SK-N-DZ (cell line): ENCODE results near the gene CBFA2T3.

Experiments used
- DNase-seq: peaks from one replicate; pipeline ENCODE4 v3.0.0-alpha.2; 2015; ENCODE audit warnings: low spot score

Gene CBFA2T3

DNA sequence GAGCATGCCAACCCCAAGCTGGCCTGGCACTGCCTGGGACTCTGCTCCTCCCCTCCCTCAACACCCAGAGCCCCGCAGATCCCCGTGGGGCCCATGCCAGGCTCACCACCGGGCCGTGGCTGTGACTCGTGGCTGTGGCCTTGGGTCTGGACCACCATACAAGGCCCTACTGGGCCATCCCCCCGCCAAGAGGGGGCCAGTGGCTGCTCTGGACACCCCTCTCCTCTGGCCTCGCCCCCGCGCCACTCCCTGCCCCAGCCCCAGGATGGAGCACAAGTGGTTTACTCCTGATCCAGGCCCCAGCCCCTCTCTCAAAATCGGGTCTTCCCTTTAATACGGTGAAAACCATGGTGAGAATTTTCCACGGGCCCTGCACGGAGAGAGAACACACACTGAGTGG lies 113.6 kb downstream of the CBFA2T3 start:
- no peak for DNase-seq

- no peak for DNase-seq
These were observed 114.0 kb downstream of the CBFA2T3 start for GRCh38 chr16:88862968-88863367.

DNA sequence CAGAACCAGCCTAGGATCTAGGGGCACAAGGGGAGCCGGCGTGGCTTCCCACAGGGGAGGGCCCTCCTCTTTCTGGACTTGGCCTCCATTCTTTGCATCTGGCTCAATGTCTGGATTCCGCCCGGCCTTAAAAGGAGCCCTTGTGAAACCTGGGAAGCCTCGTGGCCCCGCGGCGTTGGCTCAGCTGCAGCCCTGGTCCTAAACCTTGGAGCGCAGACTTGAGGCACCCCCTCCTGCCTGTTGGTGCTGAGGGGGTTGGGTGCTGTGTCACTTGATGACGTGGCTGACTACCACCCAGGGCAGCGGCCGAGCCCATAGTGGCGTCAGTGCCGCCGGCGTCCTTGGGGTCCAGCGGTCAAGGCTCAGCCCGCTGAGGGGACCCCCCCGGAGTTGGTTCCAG lies 115.6 kb downstream of the CBFA2T3 start:
- no peak for DNase-seq

DNA sequence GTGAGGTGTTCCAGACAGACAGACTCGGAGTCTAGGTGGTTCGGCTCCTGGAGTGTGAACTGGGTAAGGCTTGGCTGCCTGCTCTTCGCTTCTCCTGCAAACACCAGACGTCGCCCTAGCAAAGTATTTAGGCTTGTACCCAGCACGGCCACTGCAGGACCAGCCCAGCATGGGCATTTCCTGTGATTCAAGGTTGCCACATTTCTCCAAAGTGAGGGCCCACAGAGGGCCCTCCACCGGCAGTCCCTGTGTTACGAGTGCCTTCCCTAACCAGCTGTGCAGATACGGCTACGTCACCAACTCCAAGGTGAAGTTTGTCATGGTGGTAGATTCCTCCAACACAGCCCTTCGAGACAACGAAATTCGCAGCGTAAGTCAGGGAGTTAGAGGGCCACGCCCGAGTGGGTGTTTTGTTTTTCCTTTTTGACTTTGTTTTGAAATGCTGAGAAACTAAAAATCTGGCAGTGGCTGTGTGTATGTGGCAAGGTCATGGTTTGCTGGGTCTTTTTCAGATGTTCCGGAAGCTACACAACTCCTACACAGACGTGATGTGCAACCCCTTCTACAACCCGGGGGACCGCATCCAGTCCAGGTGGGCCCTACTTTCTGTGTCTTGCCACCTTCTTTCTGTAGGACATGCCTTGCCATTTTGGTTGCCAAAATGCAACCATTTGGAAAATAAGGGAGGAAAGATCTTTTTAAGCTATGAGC lies 117.5 kb downstream of the CBFA2T3 start:
- no peak for DNase-seq

DNA sequence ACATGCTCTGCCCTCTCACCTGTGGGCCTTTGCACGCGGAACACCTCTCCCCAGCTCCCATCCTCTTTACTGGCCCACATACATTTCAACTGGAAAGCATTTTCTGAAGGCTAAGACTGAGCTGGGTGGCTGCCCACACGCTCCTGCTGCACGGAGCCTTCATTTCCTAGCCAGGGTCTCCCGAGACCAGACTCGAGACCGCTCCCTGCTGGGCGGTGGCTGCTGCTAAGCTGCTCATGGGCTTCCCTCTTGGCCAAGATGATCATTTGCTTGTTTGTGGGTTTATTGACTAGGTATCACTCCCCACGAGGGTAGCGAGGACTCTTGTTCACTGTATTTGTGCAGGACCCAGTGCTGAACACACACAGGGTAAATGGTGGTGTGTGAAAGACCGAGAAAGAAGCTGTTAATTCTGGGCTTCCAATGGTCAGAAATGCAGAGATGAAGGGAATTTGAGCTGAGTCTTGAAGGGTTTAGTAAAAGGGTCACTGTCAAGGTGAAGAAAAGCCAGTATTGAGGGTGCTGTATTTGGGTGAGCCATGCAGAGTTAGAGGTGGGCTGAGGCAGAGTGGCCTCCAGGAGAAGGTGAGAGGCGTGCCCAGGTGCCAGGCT lies 119.2 kb downstream of the CBFA2T3 start:
- peak; percentile 76 for DNase-seq

DNA sequence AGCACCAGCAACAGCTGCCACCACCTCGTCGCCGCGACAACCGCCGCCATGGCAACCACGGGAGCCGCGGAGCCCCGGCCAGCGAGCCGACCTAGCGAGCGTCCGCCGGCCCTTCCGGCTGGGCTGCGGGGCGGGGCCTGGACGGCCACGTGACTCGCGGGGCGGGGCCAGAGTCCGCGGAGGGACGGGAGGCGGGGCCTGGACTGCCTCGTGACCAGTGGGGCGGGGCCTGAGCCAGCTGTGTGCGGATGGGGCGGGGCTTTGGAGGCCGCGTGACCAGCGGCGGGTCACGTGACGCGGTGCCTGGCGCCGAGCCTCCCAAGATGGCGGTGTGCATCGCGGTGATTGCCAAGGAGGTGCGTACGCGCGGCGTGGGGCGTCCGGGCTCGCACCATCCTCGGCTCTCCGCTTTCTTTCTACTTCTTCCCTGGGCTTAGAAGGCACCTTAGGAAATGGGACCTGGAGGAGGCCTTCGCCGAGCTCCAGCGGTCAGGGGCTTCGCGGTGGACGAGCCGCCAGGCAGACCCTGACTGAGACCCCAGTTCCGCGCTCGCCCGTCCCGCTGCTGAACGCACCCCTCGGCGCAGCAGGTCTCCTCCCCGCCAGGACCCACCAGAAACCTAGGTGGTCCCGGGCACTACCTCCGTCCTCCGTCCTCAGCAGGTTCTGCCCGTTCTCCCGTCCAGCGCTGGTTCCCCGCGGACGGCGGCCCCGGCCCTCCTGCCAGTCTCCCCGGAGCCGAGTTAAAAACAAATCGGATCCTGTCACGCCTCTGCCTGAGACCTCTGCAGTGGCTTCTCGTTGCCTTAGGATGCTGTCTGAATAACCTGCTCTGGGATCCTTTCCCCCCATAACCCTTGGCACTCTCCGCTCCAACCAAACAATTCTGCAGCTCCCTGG lies 119.9 kb downstream of the CBFA2T3 start, which contains the start of the genes GALNS and TRAPPC2L:
Gene GALNS (minus strand): TSS at position 120 of the 900 bp plus-strand sequence. CDS start 70 bp downstream, at position 50.
Gene TRAPPC2L (plus strand): TSS at position 300 of the 900 bp plus-strand sequence. CDS start 24 bp downstream, at position 324.
- DNase-seq, result peak; percentile 95

- DNase-seq, result no peak
These were observed 120.7 kb downstream of the CBFA2T3 start for GRCh38 chr16:88856122-88856827.

GRCh38 chr16:88855736-88856121 lies 121.3 kb downstream of the CBFA2T3 start:
- no peak for DNase-seq

- no peak for DNase-seq
These were observed 121.8 kb downstream of the CBFA2T3 start for GRCh38 chr16:88855176-88855575.

DNA sequence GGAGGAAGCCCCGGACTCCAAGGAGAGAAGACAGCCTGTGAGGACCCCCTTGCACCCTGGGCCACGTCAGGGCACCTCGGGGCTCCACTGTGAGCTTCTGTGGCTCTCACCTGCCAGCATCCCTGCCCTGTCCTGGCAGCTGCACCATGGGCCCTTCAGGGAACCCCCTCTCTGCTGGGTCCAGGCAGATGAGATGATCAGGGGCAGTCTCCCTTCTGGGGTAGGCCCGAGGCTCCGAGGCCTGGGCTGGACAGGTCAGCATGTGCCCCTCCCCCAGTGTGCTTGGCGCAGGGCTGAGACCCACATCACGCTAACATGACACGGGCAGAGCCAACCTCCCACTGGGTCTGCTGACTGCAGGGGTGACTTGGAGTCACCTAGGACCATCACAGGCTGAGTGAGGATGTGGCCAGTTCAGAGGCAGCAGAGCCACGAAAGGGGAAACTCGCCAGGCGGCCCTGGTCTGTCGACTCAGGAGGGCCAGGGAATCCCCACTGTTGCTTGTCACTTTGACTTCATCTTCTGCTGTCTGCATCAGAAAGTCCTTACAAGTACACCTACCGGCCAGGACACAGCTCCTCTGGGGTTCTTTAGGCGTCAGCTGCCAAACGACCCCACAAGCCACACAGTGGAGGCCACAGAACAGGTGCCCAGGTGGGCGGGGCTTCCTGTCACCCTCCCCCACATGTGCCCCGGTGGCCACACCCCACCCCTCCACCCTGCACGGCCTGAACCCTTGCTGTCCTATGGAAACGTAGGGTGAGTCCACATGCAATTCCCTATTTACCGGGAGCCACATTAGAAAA lies 122.5 kb downstream of the CBFA2T3 start:
- no peak for DNase-seq

GRCh38 chr16:88853325-88853941 lies 123.6 kb downstream of the CBFA2T3 start:
- no peak for DNase-seq

GRCh38 chr16:88851616-88852015 lies 125.4 kb downstream of the CBFA2T3 start:
- DNase-seq, result no peak

GRCh38 chr16:88850531-88851199 lies 126.3 kb downstream of the CBFA2T3 start:
- DNase-seq, result no peak

DNA sequence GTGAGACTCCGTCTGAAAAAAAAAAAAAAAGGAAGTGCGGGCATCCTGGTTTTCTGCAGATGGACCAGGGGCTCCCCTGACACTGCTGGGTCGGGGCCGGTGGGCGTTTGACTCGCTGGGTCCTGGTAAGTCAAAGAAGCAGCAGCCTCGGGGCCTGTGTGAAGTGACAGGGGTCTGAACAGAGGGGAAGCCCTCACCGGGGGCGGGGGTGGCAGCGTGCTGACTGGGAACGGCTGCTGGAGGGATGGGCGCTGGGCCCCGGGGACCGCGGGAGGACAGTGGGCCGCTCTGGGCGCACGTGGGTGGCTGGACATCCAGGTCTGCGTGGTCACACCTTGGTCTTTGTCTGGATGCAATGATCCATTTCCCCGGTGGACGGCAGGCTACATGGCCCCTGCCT lies 128.4 kb downstream of the CBFA2T3 start:
- no peak for DNase-seq

DNA sequence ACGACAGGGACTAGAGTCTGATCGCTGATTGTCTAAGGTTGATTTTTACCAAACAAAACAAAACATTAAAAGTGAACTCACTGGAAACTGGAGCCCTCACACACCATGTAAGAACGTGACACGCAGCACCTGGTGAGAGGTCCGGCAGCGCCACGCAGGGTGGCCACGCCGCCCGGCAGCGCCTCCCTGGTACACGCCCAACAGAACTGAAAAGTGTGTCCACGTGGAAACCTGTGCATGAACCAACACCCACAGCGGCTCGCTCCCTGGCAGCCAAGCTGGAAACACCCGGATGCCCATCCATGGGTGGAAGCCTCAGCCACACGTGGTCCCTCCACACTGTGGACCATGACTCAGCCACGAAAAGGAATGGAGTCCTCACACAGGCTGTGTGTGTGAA lies 129.4 kb downstream of the CBFA2T3 start:
- DNase-seq, result no peak

DNA sequence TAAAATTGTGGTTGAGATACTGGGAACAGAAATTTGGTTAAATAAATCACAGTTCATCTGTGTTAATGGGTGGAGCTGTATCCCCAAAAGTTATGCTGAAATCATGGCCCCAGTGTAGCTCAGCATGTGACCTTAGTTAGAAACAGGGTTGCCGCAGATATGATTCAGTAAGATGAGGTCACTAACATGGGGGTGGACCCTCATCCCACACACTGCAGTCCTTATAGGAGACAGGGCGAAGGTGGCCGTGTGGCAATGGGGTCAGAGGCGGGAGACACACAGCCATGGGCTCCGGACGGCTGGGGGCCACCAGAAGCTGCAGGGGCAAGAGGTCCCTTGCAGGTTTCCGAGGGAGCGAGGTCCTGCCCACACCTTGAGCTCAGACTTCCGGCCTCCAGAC lies 130.9 kb downstream of the CBFA2T3 start:
- DNase-seq, result no peak

DNA sequence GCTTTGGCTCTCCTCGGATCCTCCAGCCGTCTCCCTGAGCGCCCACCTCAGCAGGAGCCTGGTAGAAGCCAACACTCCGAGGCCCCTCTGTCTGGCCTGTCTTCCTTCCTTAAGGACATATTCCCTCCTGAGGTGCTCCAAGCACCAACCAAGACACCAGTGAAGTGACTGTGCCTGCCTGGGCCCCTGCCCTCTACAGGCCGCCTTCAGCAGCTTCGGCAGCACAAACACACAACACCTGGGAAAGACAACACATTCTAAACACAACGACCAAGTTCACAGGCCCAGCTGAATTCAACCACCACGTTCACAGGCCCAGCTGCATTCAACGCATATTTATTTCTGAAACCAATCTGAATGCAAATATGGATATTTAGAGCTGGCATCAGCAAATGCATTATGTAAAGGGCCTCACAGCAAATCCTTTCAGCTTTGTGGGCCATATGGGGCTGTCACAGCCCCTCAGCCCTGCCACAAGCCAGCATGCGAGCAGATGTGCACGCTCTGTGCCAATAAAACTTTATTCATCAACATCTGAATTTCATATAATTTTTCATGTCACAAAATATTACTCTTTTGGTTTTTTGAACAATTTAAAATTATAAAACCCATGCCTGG lies 132.5 kb downstream of the CBFA2T3 start:
- DNase-seq, result no peak

DNA sequence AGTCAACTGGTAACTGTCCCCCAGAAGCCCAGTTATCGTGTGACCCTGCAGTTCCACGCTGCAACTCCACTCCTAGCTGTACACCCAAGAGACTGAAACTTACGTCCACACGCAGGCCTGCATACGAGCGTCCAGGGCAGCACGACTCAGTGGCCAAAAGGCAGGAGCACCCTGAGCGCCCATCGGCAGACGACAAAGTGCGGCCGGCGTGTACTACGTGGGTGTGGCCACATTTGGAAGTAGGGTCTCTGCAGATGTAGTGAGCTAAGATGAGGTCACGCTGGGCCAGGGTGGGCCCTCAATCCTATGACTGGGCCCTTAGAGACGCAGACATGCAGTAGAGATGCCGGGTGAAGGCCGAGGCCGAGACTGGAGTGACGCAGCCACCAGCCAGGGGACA lies 133.8 kb downstream of the CBFA2T3 start:
- DNase-seq, result no peak

DNA sequence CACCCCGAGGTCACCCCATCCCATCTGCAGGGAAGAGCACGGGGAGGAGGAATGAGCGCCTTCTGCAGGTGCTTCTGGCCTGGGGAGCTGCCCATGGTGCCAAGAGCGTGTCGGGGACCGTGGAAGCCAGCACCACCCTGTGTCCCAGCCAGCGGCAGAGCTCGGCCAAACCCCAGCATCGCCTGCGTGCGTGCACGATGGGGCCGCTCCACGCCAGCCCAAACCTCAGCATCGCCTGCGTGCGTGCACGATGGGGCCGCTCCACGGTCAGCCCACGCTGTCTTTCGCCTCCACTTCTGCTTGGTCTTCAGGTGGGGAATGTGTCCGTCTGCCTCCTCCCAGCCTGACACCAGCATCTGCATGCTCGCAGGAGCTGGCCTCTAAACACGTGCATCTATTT lies 134.2 kb downstream of the CBFA2T3 start:
- DNase-seq, result no peak
